HL-60/S4 treated with retinoic acid at 250 ng/mL for 4 days and 3 days (cell line): ENCODE measurements around the gene PSMD7.

Source experiments
- in situ Hi-C: fragments of 300-500 bp; cut with MboI; formaldehyde crosslinking; loops from 2 replicates; pipeline ENCODE4 v1.7.0; 2022; ENCODE audit warnings: low sequenced_read_pairs

PSMD7 gene

DNA sequence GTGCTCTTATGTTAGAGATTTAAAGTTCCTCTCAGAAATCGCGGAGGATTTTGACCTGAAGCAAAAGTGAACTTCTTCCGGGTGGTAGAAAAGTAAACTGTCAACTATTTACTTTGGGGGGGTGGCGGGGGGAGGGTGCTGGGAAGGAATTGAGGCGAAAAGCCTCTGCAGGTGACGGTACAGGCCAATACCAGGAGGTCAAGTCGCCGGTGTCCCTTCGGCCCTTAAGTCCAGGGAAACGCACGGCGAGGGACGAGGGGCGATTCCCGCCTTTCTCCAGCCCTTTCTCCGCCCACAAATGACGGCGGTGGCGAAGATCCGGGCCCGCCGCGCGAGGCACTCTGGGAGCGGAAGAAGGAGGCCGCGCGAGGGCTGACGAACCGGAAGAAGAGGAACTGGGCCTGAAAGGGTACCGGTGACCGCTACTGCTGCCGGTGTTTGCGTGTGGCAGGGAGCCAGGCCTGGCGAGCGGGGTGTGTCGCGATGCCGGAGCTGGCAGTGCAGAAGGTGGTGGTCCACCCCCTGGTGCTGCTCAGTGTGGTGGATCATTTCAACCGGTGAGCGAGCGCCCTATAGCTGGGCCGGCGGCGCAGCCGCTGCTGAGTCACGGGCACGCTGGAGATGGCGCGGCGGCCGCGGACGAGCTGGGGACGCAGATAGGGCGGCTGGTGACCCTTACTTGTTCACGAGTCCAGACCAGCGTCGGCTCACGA is at the start of gene PSMD7:
Gene PSMD7 (plus strand): TSS at position 383 of the 713 bp plus-strand sequence. CDS start 101 bp downstream, at position 484.
- in situ Hi-C loops, result no loop called here

- in situ Hi-C loops, result no loop called here
Observed at GRCh38 chr16:74249254-74249653, 47.4 kb upstream of the PSMD7 start.

DNA sequence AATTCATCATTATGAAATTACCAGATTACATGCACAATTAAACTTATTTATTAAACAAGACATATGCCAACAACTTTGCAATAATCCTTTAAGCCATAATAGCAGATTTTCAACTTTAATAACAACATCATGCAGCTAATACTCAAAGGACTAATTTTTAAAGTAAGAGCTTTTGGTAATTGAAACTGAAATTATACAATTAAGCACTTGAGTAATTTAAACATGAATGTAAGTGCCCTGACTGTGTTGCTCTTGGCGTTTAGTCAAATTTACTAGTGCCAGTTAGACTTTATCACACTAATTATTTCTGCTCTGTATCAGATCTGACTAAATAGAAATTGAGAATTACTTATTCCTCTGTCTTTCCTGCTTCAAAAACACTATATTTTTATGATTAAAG is 46.8 kb upstream of the PSMD7 start:
- in situ Hi-C loops, result no loop called here

- in situ Hi-C loops, result no loop called here
Observed at GRCh38 chr16:74252329-74252728, 44.3 kb upstream of the PSMD7 start.

GRCh38 chr16:74253161-74253938 is 43.3 kb upstream of the PSMD7 start:
- in situ Hi-C loops, result no loop called here

DNA sequence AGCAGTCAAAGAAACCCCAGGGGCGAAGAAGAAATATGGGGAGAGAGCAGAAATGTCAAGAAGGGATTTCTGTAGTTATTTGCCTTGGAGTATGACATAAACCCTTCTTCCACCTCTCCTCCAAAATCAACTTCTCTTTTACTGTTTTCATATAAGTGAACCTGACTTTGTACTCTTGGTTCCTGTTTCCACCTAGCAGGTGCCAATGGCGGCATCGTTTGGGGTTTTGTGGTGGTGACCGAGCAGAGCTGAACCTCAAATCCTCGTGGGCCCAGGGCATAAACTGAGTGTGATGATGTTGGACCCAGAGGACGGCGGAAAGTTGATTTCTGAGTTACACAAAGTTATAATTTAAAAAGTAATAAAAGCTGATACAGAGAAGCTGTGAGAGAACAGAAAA is 39.6 kb upstream of the PSMD7 start:
- in situ Hi-C loops, result no loop called here

DNA sequence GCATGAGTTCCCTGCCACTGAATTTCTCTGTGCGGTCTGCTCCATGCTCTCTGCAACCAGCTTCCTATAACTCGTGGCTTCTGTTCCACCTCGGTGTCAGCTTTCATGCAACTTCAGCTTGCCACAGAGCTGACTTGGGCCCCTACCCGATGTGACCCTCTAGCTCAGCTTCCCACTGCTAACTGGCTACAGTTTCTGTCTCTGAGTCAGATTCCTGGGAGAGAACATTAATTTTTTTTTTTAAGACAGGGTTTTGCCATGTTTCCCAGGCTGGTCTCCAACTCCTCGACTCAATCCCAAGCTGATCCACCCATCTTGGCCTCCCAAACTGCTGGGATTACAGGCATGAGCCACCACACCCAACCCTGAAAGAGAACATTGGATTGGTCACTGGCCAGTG is 35.5 kb upstream of the PSMD7 start:
- in situ Hi-C loops, result no loop called here

DNA sequence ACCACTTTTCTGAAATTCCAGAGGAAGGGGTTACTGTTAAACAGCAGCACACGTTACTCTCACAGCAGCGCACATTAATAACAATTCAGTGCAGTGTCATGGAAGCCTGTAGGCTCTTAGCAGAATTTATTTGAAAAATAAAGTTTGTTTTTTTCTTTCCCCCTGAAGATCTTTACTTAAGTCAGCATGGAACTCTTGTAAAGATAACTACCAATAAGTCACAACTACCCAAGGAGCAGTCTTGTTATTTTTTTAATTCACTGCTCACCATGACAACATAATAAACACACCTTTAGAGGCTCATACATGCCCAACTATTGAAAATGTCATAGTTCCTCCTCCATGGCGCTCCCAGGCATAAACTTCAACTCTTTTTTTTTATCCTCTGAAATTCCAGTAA is 31.8 kb upstream of the PSMD7 start:
- in situ Hi-C loops, result no loop called here

DNA sequence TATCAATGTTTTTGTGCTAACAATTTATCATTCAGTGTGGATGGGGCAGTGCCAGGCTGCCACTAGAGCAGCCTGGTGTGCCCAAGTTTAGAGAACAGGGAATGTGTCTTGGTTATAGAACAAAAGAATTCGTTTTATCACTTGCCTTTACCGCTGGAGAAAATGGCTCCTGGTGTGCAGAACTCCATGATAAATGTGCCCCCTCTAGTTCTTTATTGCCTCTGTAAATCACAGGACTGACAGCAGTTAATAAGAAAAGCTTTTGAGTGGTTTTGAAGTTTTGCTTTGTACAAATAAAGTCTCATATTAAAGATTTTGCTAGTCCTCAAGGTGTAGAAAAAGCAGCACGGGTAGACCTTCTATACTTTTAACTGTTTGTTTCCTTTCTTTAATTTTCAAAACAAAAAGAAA is 28.2 kb upstream of the PSMD7 start:
- in situ Hi-C loops, result no loop called here

DNA sequence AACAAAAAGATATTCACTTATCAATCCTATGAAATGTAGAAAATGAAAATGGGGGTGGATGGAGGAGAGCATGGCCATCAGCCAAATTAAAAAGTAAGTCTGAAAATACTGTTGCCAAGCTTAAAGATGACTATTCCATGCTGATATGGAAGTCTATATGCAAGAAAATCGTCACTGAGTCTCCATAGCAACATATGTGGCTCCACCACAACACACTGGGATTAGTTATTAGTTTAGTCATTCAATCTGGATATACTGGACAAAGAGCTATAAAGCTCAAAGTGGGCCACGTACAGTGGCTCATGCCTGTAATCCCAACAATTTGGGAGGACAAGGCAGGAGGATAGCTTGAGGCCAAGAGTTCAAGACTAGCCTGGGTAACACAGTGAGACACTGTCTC is 24.7 kb upstream of the PSMD7 start:
- in situ Hi-C loops, result no loop called here

DNA sequence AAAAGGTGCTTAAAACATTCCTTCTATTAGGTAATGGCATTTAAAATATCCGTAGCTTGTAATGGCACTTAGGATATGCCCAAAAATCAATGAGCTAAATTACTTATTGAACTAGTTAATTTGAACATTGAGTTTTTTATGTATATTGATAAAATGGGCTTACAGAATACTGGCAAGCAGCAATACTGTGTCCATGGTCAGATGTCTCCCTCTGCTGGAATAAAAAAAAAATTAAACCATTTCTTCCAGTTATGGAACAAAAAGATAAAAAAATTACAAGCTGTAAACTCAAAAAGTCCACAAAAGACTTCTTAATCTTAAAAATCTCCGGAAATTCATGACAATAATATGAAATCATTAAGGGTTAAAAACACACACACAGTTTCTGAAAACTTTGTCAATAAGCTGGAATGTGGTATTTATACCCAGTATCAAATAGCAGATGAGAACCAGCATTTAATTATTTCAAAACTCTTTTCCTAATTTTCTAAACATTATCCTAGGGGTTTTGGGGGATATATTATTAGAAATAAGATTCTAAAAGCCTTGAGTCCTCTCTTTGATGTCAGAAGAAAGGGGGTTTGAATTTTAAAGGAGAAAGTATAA is 21.5 kb upstream of the PSMD7 start:
- in situ Hi-C loops, result no loop called here

- in situ Hi-C loops, result no loop called here
Observed at GRCh38 chr16:74275711-74276110, 20.9 kb upstream of the PSMD7 start.

DNA sequence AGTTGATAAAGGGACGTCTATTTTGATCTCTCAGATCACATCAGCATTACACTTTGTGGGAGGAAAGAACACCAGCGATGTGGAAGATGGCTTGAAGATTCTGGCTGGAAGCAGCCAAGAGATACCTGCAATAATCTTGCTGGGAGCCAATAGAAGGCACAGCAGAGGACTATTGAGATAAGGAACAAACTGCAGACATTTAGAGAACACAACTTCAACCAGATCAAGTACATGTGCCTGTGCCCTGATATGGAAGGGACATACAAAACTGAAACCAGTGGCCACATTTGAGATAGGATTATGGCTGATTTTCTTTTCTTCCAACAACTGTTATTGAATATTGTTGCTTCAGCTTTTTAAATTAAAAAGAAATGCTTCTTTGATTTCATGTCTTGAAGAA is 18.6 kb upstream of the PSMD7 start:
- in situ Hi-C loops, result no loop called here

GRCh38 chr16:74279266-74279665 is 17.3 kb upstream of the PSMD7 start:
- in situ Hi-C loops, result no loop called here

DNA sequence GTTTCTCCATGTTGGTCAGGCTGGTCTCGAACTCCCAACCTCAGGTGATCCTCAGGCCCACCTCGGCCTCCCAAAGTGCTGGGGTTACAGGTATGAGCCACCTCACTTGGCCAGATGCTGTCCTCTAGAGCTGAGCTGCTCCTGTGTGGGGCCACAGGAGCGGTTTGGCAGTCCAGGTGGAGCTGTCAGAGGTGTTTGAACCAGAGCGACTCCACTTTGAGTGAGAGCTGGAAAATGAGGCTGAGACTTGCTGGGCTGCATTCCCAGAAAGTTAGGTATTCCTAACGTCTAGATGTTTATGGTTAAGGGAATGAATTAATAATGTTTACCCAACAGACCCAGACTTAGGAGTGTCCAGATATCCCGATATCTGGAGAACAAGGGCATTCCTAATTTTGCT is 16.8 kb upstream of the PSMD7 start:
- in situ Hi-C loops, result no loop called here

GRCh38 chr16:74280448-74280847 is 16.2 kb upstream of the PSMD7 start:
- in situ Hi-C loops, result no loop called here

DNA sequence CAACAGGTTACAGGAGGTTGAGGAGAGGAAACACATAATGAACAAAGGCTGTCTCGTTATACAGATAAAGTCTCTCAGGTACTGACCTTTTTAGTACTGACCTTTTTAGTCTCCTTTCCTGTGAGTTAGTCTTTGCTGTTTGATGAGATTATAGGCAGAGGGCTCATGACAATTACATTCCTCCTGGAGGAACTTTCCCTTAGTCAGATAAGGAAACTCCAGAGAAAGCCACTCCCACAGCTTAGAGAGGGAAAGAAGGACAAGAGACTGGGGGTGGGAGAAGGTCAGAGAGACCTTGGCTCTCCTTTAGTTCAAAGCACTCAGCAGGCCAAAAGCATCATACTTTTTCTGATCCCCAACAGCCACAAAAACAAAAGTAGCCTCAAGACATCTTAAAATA is 15.3 kb upstream of the PSMD7 start:
- in situ Hi-C loops, result no loop called here

- in situ Hi-C loops, result no loop called here
Observed at GRCh38 chr16:74283716-74284115, 12.9 kb upstream of the PSMD7 start.

DNA sequence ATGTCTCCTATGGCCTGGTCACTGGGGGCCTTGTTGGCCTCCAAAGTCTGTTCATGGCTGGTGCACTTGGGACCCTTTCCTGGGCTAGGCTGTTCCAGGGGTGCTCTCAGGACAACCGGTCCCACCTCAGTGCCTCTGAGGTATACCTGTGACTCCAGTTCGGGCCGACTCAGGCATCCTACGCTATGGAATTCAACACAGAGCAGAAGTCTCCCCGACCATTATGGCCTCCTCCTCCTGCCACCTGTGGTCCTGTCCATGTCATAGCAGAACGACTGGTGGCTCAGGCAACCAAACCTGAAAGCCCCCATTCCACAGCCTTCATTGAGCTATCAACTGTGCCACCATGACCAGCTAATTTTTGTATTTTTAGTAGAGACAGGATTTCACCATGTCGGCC is 8.5 kb upstream of the PSMD7 start:
- in situ Hi-C loops, result no loop called here

GRCh38 chr16:74290356-74290755 is 6.3 kb upstream of the PSMD7 start:
- in situ Hi-C loops, result no loop called here

DNA sequence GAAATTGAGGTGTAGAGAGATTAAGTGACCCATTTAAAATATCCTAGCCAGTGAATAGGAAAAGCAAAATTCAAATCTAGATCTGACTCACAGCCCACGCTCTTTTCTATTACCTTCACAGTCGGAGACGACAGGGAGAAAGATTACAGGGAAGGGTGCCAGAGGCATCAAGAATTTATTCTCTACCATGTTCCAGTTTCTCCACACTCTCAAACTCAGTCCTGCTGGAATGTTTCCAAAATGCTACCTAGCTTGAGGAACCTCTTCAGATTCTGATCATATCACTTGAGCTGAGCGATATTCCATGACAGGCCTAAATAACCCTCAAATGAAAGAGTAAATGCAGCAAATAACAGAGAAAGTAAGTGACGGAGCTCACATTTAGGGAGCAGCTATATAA is 5.4 kb upstream of the PSMD7 start:
- in situ Hi-C loops, result no loop called here

GRCh38 chr16:74291577-74292208 is 4.9 kb upstream of the PSMD7 start:
- in situ Hi-C loops, result no loop called here
